GM23338 (cell line): ENCODE results near the gene SOHLH2. TPM values are rescaled to one million over a fixed set of nuclear protein-coding genes. Genes with fewer than 3 reads are reported as not detected.

Experiments
- ATAC-seq: fragments of 200-7000 bp; cut with Tn5 transposase; 3 replicates; pipeline ENCODE4 v1.9.1; 2020
- DNase-seq: peaks from one replicate; pipeline ENCODE4 v3.0.0-alpha.2; 2015; ENCODE audit warnings: low spot score
- H2AFZ ChIP-seq: fragments of 200-600 bp; sonication (generic); 2 replicates; pipeline ENCODE4 v1.8.0; 2016; ENCODE audit warnings: antibody characterized with exemption, mild to moderate bottlenecking, moderate library complexity
- H3F3A ChIP-seq: fragments of 200-600 bp; sonication (generic); replicated peaks from 2 replicates; pipeline ENCODE4 v1.8.0; 2017; ENCODE audit warnings: antibody characterized with exemption, mixed run types, low read depth
- H3K27ac ChIP-seq: fragments of 200-600 bp; sonication (generic); 2 replicates; pipeline ENCODE4 v1.6.1; 2016; ENCODE audit warnings: low read depth
- H3K27me3 ChIP-seq: fragments of 200-600 bp; sonication (generic); 2 replicates; pipeline ENCODE4 v1.8.0; 2016; ENCODE audit warnings: mild to moderate bottlenecking, mixed run types, moderate library complexity; ENCODE audit not compliant: insufficient read depth
- H3K36me3 ChIP-seq: fragments of 200-600 bp; sonication (generic); 2 replicates; pipeline ENCODE4 v1.8.0; 2016; ENCODE audit warnings: mild to moderate bottlenecking; ENCODE audit not compliant: insufficient read depth
- H3K4me1 ChIP-seq: fragments of 200-600 bp; sonication (generic); 2 replicates; pipeline ENCODE4 v1.8.0; 2016; ENCODE audit warnings: mild to moderate bottlenecking, moderate library complexity; ENCODE audit not compliant: insufficient read depth
- H3K4me2 ChIP-seq: fragments of 200-600 bp; sonication (generic); 2 replicates; pipeline ENCODE4 v1.7.1; 2017; ENCODE audit warnings: mixed run types
- H3K4me3 ChIP-seq: fragments of 200-600 bp; sonication (generic); 2 replicates; pipeline ENCODE4 v1.6.1; 2016; ENCODE audit warnings: mixed run types
- H3K79me2 ChIP-seq: fragments of 200-600 bp; sonication (generic); replicated peaks from 2 replicates; pipeline ENCODE4 v1.8.0; 2017; ENCODE audit warnings: mild to moderate bottlenecking; ENCODE audit not compliant: insufficient read depth
- H3K9me2 ChIP-seq: fragments of 200-600 bp; sonication (generic); 2 replicates; pipeline ENCODE4 v1.8.0; 2017; ENCODE audit not compliant: insufficient read depth
- H4K20me1 ChIP-seq: fragments of 200-600 bp; sonication (generic); replicated peaks from 2 replicates; pipeline ENCODE4 v1.8.0; 2017; ENCODE audit warnings: mild to moderate bottlenecking; ENCODE audit not compliant: insufficient read depth
- H3K27ac Mint-ChIP-seq: 2 replicates; pipeline ENCODE4 v1.8.0; 2020; ENCODE audit warnings: inconsistent platforms, mild to moderate bottlenecking, moderate library complexity, mixed read lengths
- H3K27me3 Mint-ChIP-seq: 3 replicates; pipeline ENCODE4 v1.8.0; 2022; ENCODE audit warnings: low read depth, mild to moderate bottlenecking, moderate library complexity, mixed read lengths, inconsistent platforms; ENCODE audit not compliant: insufficient read depth, poor library complexity
- H3K36me3 Mint-ChIP-seq: 3 replicates; pipeline ENCODE4 v1.8.0; 2021; ENCODE audit warnings: low read depth, mild to moderate bottlenecking, inconsistent platforms, moderate library complexity, mixed read lengths
- H3K4me1 Mint-ChIP-seq: 3 replicates; pipeline ENCODE4 v1.8.0; 2020; ENCODE audit warnings: mild to moderate bottlenecking, inconsistent platforms, mixed read lengths
- H3K4me3 Mint-ChIP-seq: 3 replicates; pipeline ENCODE4 v1.8.0; 2021; ENCODE audit warnings: moderate library complexity, mild to moderate bottlenecking, inconsistent platforms, mixed read lengths
- H3K9me3 Mint-ChIP-seq: 3 replicates; pipeline ENCODE4 v1.8.0; 2020; ENCODE audit warnings: moderate library complexity, mild to moderate bottlenecking, inconsistent platforms, mixed read lengths
- CREB1 ChIP-seq: fragments of 250-450 bp; sonication (Bioruptor Pico); IDR thresholded peaks from 2 replicates; pipeline ENCODE4 v1.5.0; 2020; ENCODE audit warnings: low read depth, mild to moderate bottlenecking, moderate library complexity
- EZH2 ChIP-seq: fragments of 200-600 bp; sonication (generic); IDR thresholded peaks from one replicate; pipeline ENCODE4 v1.8.0; 2017; ENCODE audit warnings: antibody characterized with exemption, mild to moderate bottlenecking, low read depth; ENCODE audit not compliant: unreplicated experiment
- EZH2phosphoT487 ChIP-seq: fragments of 200-600 bp; sonication (generic); IDR thresholded peaks from one replicate; pipeline ENCODE4 v1.8.1; 2018; ENCODE audit warnings: antibody characterized with exemption; ENCODE audit not compliant: unreplicated experiment
- JUNB ChIP-seq: IDR thresholded peaks from one replicate; pipeline ENCODE4 v1.6.1; 2016; ENCODE audit warnings: antibody characterized with exemption; ENCODE audit not compliant: unreplicated experiment
- NANOG ChIP-seq: IDR thresholded peaks from 2 replicates; pipeline ENCODE4 v1.6.1; 2016; ENCODE audit warnings: antibody characterized with exemption, borderline replicate concordance
- POLR2AphosphoS5 ChIP-seq: IDR thresholded peaks from 2 replicates; pipeline ENCODE4 v1.6.1; 2016; ENCODE audit warnings: antibody characterized with exemption, low read depth
- STAT1 ChIP-seq: IDR thresholded peaks from one replicate; pipeline ENCODE4 v1.6.1; 2016; ENCODE audit warnings: antibody characterized with exemption; ENCODE audit not compliant: unreplicated experiment
- ZNF114 ChIP-seq: fragments of 250-450 bp; sonication (Bioruptor Pico); IDR thresholded peaks from 2 replicates; pipeline ENCODE4 v1.5.0; 2020; ENCODE audit warnings: mild to moderate bottlenecking, moderate library complexity
- ZNF331 ChIP-seq: fragments of 250-450 bp; sonication (Bioruptor Pico); IDR thresholded peaks from 2 replicates; pipeline ENCODE4 v1.5.0; 2020; ENCODE audit warnings: low read depth, mild to moderate bottlenecking, moderate library complexity
- polyA plus RNA-seq: library from polyadenylated mRNA; unstranded; fragments of >200 nt; fragmentation: Nextera tagmentation; extraction: Ambion mirVana; gene quantifications from 2 replicates; pipeline ENCODE4 v1.2.1, GENCODE V29; 2016
- total RNA-seq: library from RNA; depleted of rRNA; stranded (reverse); fragments of >200 nt; shearing (Covaris generic); gene quantifications from 2 replicates; pipeline ENCODE4 v1.2.3, GENCODE V29; 2014
- TF ChIP-seq, protein P1 (sequence below): IDR thresholded peaks from 2 replicates; pipeline ENCODE4 v1.6.1; 2016; ENCODE audit warnings: antibody characterized with exemption
- TF ChIP-seq, protein P2 (sequence below): IDR thresholded peaks from one replicate; pipeline ENCODE4 v1.6.1; 2018; ENCODE audit warnings: antibody characterized with exemption; ENCODE audit not compliant: unreplicated experiment
- TF ChIP-seq, protein P3 (sequence below), 2 experiments: fragments of 200-600 bp in 1 of 2; sonication (generic) in 1 of 2; conservative IDR thresholded peaks; 2 replicates each; pipeline versions ENCODE4 v1.5.1 to v1.6.1; 2016 to 2017; ENCODE audit warnings: antibody characterized with exemption in 2 of 2, low read depth in 2 of 2, mild to moderate bottlenecking in 2 of 2, moderate library complexity in 1 of 2

Gene SOHLH2
- total and polyA plus RNA-seq, 2 experiments from 2014 or later: 1.8 to 2.8 TPM

- no peak overlapping the region for H3K4me3 Mint-ChIP-seq
- no peaks in the 10 kb centered on the region; the same call in 1 of the 2 replicates for H3F3A ChIP-seq
- H3K9me2 ChIP-seq: no peaks in the 10 kb centered on the region; the same call in 1 of the 2 replicates
- no peak overlapping the region for H2AFZ ChIP-seq
- no peak overlapping the region for H3K27ac ChIP-seq
- H3K4me3 ChIP-seq: no peak overlapping the region
- H4K20me1 ChIP-seq: no peaks in the 10 kb centered on the region
- no peaks in the 10 kb centered on the region for H3K27me3 Mint-ChIP-seq
- H3K9me3 Mint-ChIP-seq: peaks cover 10% of the 10 kb centered on the region; the same call in 2 of the 3 replicates
- no peaks in the 10 kb centered on the region for H3K79me2 ChIP-seq
- no peak for TF ChIP-seq POLR2AphosphoS5
- TF ChIP-seq, protein P1, sequence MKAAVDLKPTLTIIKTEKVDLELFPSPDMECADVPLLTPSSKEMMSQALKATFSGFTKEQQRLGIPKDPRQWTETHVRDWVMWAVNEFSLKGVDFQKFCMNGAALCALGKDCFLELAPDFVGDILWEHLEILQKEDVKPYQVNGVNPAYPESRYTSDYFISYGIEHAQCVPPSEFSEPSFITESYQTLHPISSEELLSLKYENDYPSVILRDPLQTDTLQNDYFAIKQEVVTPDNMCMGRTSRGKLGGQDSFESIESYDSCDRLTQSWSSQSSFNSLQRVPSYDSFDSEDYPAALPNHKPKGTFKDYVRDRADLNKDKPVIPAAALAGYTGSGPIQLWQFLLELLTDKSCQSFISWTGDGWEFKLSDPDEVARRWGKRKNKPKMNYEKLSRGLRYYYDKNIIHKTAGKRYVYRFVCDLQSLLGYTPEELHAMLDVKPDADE: no peak
- TF ChIP-seq CREB1: no peak
- no peak for TF ChIP-seq EZH2
- TF ChIP-seq, protein P2, sequence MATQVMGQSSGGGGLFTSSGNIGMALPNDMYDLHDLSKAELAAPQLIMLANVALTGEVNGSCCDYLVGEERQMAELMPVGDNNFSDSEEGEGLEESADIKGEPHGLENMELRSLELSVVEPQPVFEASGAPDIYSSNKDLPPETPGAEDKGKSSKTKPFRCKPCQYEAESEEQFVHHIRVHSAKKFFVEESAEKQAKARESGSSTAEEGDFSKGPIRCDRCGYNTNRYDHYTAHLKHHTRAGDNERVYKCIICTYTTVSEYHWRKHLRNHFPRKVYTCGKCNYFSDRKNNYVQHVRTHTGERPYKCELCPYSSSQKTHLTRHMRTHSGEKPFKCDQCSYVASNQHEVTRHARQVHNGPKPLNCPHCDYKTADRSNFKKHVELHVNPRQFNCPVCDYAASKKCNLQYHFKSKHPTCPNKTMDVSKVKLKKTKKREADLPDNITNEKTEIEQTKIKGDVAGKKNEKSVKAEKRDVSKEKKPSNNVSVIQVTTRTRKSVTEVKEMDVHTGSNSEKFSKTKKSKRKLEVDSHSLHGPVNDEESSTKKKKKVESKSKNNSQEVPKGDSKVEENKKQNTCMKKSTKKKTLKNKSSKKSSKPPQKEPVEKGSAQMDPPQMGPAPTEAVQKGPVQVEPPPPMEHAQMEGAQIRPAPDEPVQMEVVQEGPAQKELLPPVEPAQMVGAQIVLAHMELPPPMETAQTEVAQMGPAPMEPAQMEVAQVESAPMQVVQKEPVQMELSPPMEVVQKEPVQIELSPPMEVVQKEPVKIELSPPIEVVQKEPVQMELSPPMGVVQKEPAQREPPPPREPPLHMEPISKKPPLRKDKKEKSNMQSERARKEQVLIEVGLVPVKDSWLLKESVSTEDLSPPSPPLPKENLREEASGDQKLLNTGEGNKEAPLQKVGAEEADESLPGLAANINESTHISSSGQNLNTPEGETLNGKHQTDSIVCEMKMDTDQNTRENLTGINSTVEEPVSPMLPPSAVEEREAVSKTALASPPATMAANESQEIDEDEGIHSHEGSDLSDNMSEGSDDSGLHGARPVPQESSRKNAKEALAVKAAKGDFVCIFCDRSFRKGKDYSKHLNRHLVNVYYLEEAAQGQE: no peak
- TF ChIP-seq STAT1: no peak
- TF ChIP-seq EZH2phosphoT487: no peak
- no peaks in the 10 kb centered on the region for H3K27me3 ChIP-seq
- H3K36me3 Mint-ChIP-seq: peaks cover 10% of the 10 kb centered on the region; the same call in 2 of the 3 replicates
- ATAC-seq (no peak), DNase-seq (no peak)
- H3K27ac Mint-ChIP-seq: no peak overlapping the region
- H3K4me1 ChIP-seq: peaks cover 13% of the 10 kb centered on the region; the same call in 1 of the 2 replicates
- no peaks in the 10 kb centered on the region for H3K36me3 ChIP-seq
- peaks cover 16% of the 10 kb centered on the region for H3K4me1 Mint-ChIP-seq
- H3K4me2 ChIP-seq: no peak overlapping the region
These were observed 1.6 kb downstream of the SOHLH2 start for GRCh38 chr13:36212789-36213188.

GRCh38 chr13:36211567-36211966 lies 2.8 kb downstream of the SOHLH2 start:
- H2AFZ ChIP-seq: no peak overlapping the region
- H3K4me3 Mint-ChIP-seq: no peak overlapping the region
- H3K9me3 Mint-ChIP-seq: peaks cover 10% of the 10 kb centered on the region; the same call in 2 of the 3 replicates
- no peaks in the 10 kb centered on the region for H3K27me3 ChIP-seq
- H3K36me3 Mint-ChIP-seq: peaks cover 10% of the 10 kb centered on the region; the same call in 2 of the 3 replicates
- peaks cover 16% of the 10 kb centered on the region for H3K4me1 Mint-ChIP-seq
- peak; percentile 42; the same call in 1 of the 3 replicates for ATAC-seq
- H3K27ac ChIP-seq: peak overlapping the region; percentile 47; the same call in 1 of the 2 replicates
- no peaks in the 10 kb centered on the region for H3K79me2 ChIP-seq
- H3K4me2 ChIP-seq: no peak overlapping the region
- no peaks in the 10 kb centered on the region for H3K27me3 Mint-ChIP-seq
- no peak overlapping the region for H3K27ac Mint-ChIP-seq
- H3K9me2 ChIP-seq: no peaks in the 10 kb centered on the region; the same call in 1 of the 2 replicates
- H3K36me3 ChIP-seq: no peaks in the 10 kb centered on the region
- H3K4me1 ChIP-seq: peaks cover 13% of the 10 kb centered on the region; the same call in 1 of the 2 replicates
- DNase-seq: no peak
- H3F3A ChIP-seq: no peaks in the 10 kb centered on the region; the same call in 1 of the 2 replicates
- no peaks in the 10 kb centered on the region for H4K20me1 ChIP-seq
- H3K4me3 ChIP-seq: no peak overlapping the region
- TF ChIP-seq EZH2 (no peak), ZNF331 (CRISPR knock-in tag) (no peak), STAT1 (no peak), ZNF114 (no peak), EZH2phosphoT487 (no peak), NANOG (no peak), JUNB (no peak), POLR2AphosphoS5 (no peak)
- TF ChIP-seq, protein P3, sequence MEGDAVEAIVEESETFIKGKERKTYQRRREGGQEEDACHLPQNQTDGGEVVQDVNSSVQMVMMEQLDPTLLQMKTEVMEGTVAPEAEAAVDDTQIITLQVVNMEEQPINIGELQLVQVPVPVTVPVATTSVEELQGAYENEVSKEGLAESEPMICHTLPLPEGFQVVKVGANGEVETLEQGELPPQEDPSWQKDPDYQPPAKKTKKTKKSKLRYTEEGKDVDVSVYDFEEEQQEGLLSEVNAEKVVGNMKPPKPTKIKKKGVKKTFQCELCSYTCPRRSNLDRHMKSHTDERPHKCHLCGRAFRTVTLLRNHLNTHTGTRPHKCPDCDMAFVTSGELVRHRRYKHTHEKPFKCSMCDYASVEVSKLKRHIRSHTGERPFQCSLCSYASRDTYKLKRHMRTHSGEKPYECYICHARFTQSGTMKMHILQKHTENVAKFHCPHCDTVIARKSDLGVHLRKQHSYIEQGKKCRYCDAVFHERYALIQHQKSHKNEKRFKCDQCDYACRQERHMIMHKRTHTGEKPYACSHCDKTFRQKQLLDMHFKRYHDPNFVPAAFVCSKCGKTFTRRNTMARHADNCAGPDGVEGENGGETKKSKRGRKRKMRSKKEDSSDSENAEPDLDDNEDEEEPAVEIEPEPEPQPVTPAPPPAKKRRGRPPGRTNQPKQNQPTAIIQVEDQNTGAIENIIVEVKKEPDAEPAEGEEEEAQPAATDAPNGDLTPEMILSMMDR (conservative IDR thresholded peaks at IDR 0.05; ENCODE audit: low read depth in 2 of 2): no peak
- TF ChIP-seq, protein P1: no peak
- TF ChIP-seq, protein P2: no peak
